HepG2 (cell line): ENCODE results near the gene ZNF747. TPM values are rescaled to one million over a fixed set of nuclear protein-coding genes. Genes with fewer than 3 reads are reported as not detected.
A peak's percentile ranks its signal among the peaks of the same experiment; 100 is the strongest.

Experiments
- ATAD3A ChIP-seq: sonication (generic); formaldehyde crosslinking; IDR thresholded peaks from 2 replicates; pipeline ENCODE4 v1.4.0; 2020; ENCODE audit warnings: missing genetic modification reagents
- CAMTA2 ChIP-seq: sonication (generic); formaldehyde crosslinking; IDR thresholded peaks from 2 replicates; pipeline ENCODE4 v1.4.0; 2020; ENCODE audit warnings: mild to moderate bottlenecking, missing genetic modification reagents, borderline replicate concordance
- CREB1 ChIP-seq, 2 experiments: fragments of 450-650 bp in 1 of 2; IDR thresholded peaks; 2 replicates each; pipeline ENCODE4 v1.6.1; 2016 to 2017; ENCODE audit warnings: control low read depth in 1 of 2, mild to moderate bottlenecking in 1 of 2, missing compliant biosample characterization in 1 of 2, missing genetic modification characterization in 1 of 2
- HOXD1 ChIP-seq: sonication (generic); formaldehyde crosslinking; IDR thresholded peaks from 2 replicates; pipeline ENCODE4 v1.5.0; 2020; ENCODE audit warnings: missing genetic modification reagents
- KLF16 ChIP-seq, 2 experiments: sonication (generic) in 1 of 2; formaldehyde crosslinking in 1 of 2; IDR thresholded peaks; 2 replicates each; pipeline versions ENCODE4 v1.6.1 to v1.8.0; 2016 to 2023; ENCODE audit warnings: missing genetic modification reagents in 2 of 2, missing compliant biosample characterization in 1 of 2
- NFKB2 ChIP-seq: sonication (generic); formaldehyde crosslinking; IDR thresholded peaks from 2 replicates; pipeline ENCODE4 v1.4.0; 2020; ENCODE audit warnings: missing genetic modification reagents, borderline replicate concordance
- RELA ChIP-seq: sonication (generic); formaldehyde crosslinking; IDR thresholded peaks from 2 replicates; pipeline ENCODE4 v1.4.0; 2020; ENCODE audit warnings: missing genetic modification reagents
- REST ChIP-seq, 2 experiments: IDR thresholded peaks; 2 replicates each; pipeline ENCODE4 v1.6.1; 2011 to 2012; ENCODE audit warnings: low read length in 2 of 2, borderline replicate concordance in 1 of 2, low read depth in 1 of 2, mild to moderate bottlenecking in 1 of 2, moderate library complexity in 1 of 2
- SCMH1 ChIP-seq: sonication (generic); formaldehyde crosslinking; IDR thresholded peaks from 2 replicates; pipeline ENCODE4 v1.9.0; 2021; ENCODE audit warnings: missing genetic modification reagents, mild to moderate bottlenecking, borderline replicate concordance
- THAP11 ChIP-seq: IDR thresholded peaks from 2 replicates; pipeline ENCODE4 v1.6.1; 2016; ENCODE audit warnings: missing biosample characterization, missing genetic modification reagents
- ZBTB21 ChIP-seq: sonication (generic); formaldehyde crosslinking; IDR thresholded peaks from 2 replicates; pipeline ENCODE4 v1.4.0; 2020; ENCODE audit warnings: missing genetic modification reagents
- ZNF281 ChIP-seq: sonication (generic); formaldehyde crosslinking; IDR thresholded peaks from 2 replicates; pipeline ENCODE4 v1.4.0; 2020; ENCODE audit warnings: missing genetic modification reagents, borderline replicate concordance
- ZNF616 ChIP-seq: sonication (generic); formaldehyde crosslinking; IDR thresholded peaks from 2 replicates; pipeline ENCODE4 v1.5.0; 2020; ENCODE audit warnings: low read depth, mild to moderate bottlenecking, missing genetic modification reagents
- polyA plus RNA-seq, 8 experiments: library from polyadenylated mRNA; depleted of rRNA in 3 of 8; stranded (reverse) in 7 of 8; unstranded in 1 of 8; fragments of >200 nt; fragmentation: Illumina TruSeq in 4 of 8; extraction: Trizol in 4 of 8; gene quantifications; 2 replicates each; pipeline versions ENCODE4 v1.2.1 to v1.2.3, GENCODE V29; 2011 to 2016; ENCODE audit warnings: low read depth in 4 of 8, missing spikeins in 1 of 8, mixed read lengths in 1 of 8; ENCODE audit not compliant: insufficient read depth in 1 of 8
- total RNA-seq, 5 experiments: library from RNA; depleted of rRNA; stranded (reverse); fragments of >200 nt; fragmentation: Illumina TruSeq; extraction: Trizol; gene quantifications; 2 replicates each; pipeline ENCODE4 v1.2.3, GENCODE V29; 2016; ENCODE audit warnings: low read depth in 1 of 5
- TF ChIP-seq, protein P1 (sequence below): sonication (generic); formaldehyde crosslinking; IDR thresholded peaks from 2 replicates; pipeline ENCODE4 v1.8.0; 2022; ENCODE audit warnings: mild to moderate bottlenecking, missing genetic modification reagents; ENCODE audit not compliant: insufficient replicate concordance
- TF ChIP-seq, protein P2 (sequence below): IDR thresholded peaks from 2 replicates; pipeline ENCODE4 v1.6.1; 2016; ENCODE audit warnings: low read depth, borderline replicate concordance
- TF ChIP-seq, protein P3 (sequence below): fragments of 450-650 bp; IDR thresholded peaks from 2 replicates; pipeline ENCODE4 v1.6.1; 2017; ENCODE audit warnings: mild to moderate bottlenecking

ZNF747 gene
- total and polyA plus RNA-seq, 2 of the 13 experiments (the other 11 are each of a cell fraction or from before 2014, with no cell fraction given) = 7.2 to 10.2 TPM

DNA sequence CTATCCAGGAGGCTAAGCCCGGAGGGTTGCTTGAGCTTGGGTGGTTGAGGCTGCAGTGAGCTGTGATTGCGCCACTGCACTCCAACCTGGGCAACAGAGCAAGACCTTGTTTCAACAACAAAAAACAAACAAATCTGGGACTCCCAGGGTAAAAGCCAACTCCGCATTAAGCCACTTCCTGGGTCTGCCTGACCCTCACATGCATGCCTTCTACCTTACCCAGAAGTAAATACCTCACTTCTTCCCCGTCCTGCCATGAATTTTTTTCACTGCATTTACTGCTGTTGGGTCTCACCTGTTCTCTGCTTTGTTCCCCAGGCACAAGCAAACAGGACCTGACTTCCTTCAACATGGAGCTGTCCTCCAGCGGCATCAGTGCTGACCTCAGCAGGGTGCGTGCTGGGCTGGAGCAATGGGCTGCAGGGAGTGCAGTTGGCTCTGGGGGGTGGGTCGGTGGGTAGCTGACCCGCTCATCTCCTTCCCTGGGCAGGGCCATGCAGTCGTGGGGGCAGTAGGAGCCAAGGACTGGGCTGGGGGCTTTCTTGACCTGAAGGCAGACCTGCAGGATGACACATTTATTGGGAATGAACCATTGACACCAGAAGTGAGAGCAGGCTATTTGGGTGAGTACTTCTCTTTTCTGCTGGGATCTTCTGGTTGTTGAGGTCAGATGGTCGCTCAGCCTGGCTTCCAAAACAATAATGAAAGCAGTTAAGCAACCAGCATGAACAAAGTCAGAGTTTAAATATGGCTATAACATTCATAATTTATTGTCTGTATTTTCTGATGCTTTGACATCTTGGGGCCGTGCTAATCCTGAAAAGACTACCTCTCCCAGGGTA is 45.7 kb downstream of the ZNF747 start (continued):
- TF ChIP-seq, protein P1, sequence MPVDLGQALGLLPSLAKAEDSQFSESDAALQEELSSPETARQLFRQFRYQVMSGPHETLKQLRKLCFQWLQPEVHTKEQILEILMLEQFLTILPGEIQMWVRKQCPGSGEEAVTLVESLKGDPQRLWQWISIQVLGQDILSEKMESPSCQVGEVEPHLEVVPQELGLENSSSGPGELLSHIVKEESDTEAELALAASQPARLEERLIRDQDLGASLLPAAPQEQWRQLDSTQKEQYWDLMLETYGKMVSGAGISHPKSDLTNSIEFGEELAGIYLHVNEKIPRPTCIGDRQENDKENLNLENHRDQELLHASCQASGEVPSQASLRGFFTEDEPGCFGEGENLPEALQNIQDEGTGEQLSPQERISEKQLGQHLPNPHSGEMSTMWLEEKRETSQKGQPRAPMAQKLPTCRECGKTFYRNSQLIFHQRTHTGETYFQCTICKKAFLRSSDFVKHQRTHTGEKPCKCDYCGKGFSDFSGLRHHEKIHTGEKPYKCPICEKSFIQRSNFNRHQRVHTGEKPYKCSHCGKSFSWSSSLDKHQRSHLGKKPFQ (CRISPR knock-in tag) = peak; percentile 85
- peak in 1 of 2 experiments; percentile 42; a peak in 1 of 4 replicates for TF ChIP-seq KLF16 (CRISPR knock-in tag; IDR thresholded peaks at IDR 0.05)
- no peak for TF ChIP-seq ATAD3A (CRISPR knock-in tag)
- no peak for TF ChIP-seq ZNF281
- no peak for TF ChIP-seq ZNF616 (CRISPR knock-in tag)
- TF ChIP-seq NFKB2 = peak; percentile 58; the same call in 1 of the 2 replicates
- no peak for TF ChIP-seq SCMH1
- no peak; the same call in 1 of the 2 replicates for TF ChIP-seq CAMTA2
- TF ChIP-seq REST (IDR thresholded peaks at IDR 0.05; ENCODE audit: borderline replicate concordance in 1 of 2, low read depth in 1 of 2, low read length in 2 of 2) = 0 out of 4 replicates have a peak, but pooled peaks of 1 of the 2 experiments have one; percentile 31
- 0 out of 2 replicates have a peak, but pooled peaks have one; percentile 23 for TF ChIP-seq ZBTB21 (CRISPR knock-in tag)
- TF ChIP-seq, protein P2, sequence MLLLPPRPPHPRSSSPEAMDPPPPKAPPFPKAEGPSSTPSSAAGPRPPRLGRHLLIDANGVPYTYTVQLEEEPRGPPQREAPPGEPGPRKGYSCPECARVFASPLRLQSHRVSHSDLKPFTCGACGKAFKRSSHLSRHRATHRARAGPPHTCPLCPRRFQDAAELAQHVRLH (CRISPR knock-in tag) = peak; percentile 62; the same call in 1 of the 2 replicates
- peak; percentile 70 for TF ChIP-seq THAP11 (CRISPR knock-in tag)
- 0 out of 2 replicates have a peak, but pooled peaks have one; percentile 28 for TF ChIP-seq HOXD1 (CRISPR knock-in tag)
- TF ChIP-seq CREB1 (IDR thresholded peaks at IDR 0.05) = no peak
- no peak for TF ChIP-seq CREB1 (CRISPR knock-in tag; IDR thresholded peaks at IDR 0.05)
- TF ChIP-seq, protein P3, sequence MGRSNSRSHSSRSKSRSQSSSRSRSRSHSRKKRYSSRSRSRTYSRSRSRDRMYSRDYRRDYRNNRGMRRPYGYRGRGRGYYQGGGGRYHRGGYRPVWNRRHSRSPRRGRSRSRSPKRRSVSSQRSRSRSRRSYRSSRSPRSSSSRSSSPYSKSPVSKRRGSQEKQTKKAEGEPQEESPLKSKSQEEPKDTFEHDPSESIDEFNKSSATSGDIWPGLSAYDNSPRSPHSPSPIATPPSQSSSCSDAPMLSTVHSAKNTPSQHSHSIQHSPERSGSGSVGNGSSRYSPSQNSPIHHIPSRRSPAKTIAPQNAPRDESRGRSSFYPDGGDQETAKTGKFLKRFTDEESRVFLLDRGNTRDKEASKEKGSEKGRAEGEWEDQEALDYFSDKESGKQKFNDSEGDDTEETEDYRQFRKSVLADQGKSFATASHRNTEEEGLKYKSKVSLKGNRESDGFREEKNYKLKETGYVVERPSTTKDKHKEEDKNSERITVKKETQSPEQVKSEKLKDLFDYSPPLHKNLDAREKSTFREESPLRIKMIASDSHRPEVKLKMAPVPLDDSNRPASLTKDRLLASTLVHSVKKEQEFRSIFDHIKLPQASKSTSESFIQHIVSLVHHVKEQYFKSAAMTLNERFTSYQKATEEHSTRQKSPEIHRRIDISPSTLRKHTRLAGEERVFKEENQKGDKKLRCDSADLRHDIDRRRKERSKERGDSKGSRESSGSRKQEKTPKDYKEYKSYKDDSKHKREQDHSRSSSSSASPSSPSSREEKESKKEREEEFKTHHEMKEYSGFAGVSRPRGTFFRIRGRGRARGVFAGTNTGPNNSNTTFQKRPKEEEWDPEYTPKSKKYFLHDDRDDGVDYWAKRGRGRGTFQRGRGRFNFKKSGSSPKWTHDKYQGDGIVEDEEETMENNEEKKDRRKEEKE = no peak
- no peak for TF ChIP-seq RELA
